NT2/D1 (cell line): Measurements from ENCODE around the gene CAB39L.

Experiments used
- SUZ12 ChIP-seq: IDR thresholded peaks from 2 replicates; pipeline ENCODE4 v1.6.1; 2011; ENCODE audit not compliant: insufficient read length, insufficient read depth; ENCODE audit errors: extremely low read depth
- YY1 ChIP-seq: IDR thresholded peaks from 2 replicates; pipeline ENCODE4 v1.6.1; 2011; ENCODE audit not compliant: insufficient read length, insufficient read depth
- ZNF274 ChIP-seq: IDR thresholded peaks from 2 replicates; pipeline ENCODE4 v1.6.1; 2011; ENCODE audit warnings: mild to moderate bottlenecking, low read depth, low read length

DNA sequence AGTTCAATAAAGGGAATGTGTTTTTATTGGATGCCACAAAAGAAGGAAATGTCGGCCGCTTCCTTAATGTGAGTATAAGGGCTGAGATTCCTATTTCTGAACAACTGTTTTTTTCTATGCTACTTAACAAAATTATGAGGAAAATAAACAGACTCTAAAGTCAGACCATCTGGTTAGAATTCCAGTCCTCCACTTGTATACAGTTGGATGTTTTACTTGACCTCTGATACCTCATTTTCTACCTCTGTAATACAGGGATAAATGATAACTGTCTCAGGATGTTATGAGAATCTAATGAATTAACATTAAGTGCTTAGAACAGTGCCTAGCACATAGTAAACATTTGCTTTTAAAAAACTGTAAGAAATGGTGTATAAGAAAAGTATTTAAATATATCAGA lies 44.7 kb upstream of the CAB39L start:
- TF ChIP-seq YY1 = no peak
- no peak for TF ChIP-seq SUZ12
- no peak for TF ChIP-seq ZNF274
